GM19328 (cell line): ENCODE measurements around the gene DYTN.

Experiments
- ATAC-seq: cut with Tn5 transposase; IDR thresholded peaks from one replicate; pipeline ENCODE4 v1.9.1; 2021; ENCODE audit warnings: mild to moderate bottlenecking, moderate library complexity; ENCODE audit not compliant: unreplicated experiment

The DYTN gene

GRCh38 chr2:206701952-206702605 is 16.1 kb downstream of the DYTN start:
- ATAC-seq, result no peak

GRCh38 chr2:206700156-206700555 is 18.0 kb downstream of the DYTN start:
- no peak for ATAC-seq

DNA sequence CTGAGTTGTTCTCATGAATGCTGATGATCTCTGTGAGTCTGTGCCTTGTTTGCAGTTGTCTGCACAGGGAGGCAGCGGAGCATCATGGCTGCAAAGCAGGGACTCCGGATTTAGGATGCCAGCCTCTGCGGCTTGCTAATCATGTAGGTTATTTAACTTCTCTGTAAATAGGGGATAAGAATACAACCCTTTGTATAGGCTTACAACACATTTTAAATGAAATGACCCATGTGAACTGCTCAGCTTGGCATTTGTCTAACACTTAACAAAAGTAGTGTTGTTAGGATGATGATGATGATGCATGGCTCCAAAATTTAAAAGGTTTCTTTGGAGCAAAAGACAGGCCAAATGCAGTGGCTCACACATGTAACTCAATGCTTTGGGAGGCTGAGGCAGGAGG is 19.4 kb downstream of the DYTN start:
- ATAC-seq, result no peak

DNA sequence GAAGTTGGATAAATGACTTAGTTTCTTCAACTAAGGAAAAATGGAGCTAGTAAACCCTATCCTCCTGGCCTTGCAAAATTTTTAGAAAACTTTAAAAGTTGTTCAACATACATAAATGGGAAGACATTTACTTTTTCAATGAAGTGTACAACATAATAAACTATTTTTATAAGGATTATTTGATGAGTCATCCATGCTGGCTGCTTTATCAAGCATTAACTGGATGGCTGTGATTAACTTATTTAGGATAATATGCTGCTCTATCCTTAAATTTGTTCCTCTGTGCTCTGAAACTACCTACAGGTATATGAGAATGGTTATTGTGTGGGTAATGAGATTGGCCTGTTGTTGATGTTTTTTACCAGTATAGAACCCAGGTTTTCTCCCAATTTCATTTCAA is 21.3 kb downstream of the DYTN start:
- no peak for ATAC-seq

GRCh38 chr2:206693399-206694137 is 24.6 kb downstream of the DYTN start:
- ATAC-seq, result no peak

DNA sequence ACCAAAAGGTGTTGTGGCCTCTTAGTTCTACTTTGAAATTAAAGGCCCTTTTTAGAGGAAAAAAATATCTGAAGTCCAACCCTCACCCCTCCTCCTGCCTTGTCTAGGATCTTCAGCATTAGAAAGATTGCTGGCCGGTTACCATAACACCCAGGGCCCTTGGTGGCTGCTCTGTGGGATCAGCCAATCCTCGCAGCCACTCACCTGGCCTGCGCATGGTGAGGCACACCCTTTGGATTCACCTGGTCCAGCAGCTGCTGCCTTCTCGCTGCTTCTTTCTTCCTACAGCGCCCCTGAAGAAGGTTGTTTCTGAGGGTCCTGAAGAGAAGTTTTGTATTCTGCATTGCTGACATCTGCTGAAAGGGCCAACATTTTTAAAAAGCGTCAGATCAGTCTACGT is 25.2 kb downstream of the DYTN start:
- ATAC-seq, result no peak

DNA sequence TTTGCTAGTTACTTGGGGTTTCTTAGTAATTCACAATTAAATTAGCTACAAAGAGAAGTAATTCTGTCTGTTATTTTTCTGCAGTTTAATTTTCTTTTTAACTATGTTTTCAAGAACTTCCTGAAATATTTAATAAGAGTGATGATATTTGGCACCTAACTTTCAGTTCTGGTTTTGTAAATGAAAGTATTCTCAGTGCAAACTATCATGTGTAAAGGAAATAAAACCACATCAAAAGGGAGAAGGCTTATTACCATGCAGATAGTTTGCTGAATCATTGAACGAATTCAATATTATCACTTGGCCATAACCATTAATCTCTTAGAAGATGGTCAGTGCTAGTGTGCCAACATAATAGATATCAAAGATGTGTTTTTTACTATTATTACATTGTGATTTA is 29.2 kb downstream of the DYTN start:
- ATAC-seq, result no peak

DNA sequence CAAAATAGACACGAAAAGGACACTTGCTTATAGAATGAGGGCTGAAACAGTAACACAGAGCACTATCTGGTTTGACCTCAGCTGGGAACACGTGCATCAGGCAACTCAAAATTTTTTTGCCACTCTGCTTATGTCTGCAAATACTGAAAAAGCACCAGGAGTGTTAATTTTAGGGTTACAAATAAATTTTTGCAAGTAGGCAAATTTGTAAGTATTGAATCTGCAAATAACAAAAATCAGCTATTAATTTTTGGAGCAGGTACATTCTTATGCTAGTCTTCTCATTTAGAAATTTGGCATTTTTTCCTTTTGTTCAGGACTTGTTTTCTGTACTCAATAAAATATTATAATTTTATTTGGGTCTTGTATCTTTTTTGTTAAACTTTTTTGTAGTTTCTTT is 29.7 kb downstream of the DYTN start:
- ATAC-seq, result no peak

DNA sequence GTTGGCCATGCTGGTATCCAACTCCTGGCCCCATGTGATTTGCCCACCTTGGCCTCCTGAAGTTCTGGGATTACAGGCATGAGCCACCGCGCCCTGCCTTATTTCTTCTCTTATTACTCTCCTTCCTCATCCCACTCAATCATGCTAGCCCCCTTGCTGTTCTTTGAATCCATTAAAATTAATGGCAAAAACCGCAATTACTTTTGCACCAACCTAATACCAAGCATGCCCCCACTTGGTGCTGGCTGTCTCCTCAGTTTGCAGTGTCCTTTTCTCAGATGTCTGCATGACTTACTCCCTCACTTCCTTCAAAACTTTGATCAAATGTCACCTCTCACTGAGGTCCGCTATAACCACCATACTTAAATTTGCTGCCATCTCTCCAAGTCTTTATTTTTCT is 34.6 kb downstream of the DYTN start:
- no peak for ATAC-seq

DNA sequence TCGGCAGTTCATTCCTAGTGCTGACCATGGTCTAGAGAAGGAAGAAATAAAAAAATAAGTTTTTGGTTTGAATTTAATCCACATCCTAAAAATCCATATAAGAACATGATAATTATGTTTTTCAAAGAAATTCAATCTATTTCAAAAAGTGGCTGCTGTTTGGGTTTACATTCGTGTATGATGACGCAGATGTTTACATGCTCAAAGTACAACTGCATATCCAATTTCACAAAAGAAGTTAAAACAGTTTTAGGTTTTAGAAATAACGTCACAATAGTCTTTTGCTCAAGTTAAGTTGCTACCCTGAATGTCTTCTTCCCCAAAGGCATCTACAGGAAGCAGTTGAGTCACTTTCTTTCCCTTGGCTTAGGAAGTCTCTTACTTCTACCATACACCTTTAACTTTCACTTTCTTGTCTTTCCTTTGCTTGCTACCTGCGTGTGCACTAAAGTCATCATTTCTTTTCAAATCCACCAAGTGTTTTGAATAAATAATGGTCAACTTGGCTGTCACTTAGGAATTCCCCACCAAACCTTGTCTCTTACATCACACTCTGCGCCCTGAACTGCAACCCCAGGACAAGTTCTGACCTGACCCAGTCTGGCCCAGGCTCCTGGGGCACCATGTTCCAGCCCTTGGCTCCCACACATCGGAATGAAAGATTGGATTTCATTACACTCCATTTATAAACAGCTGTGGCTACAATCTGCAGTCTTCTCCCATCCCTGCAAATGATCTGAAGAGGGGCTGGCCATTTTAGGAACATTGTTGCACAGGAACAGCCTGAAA is 47.5 kb downstream of the DYTN start:
- no peak for ATAC-seq

DNA sequence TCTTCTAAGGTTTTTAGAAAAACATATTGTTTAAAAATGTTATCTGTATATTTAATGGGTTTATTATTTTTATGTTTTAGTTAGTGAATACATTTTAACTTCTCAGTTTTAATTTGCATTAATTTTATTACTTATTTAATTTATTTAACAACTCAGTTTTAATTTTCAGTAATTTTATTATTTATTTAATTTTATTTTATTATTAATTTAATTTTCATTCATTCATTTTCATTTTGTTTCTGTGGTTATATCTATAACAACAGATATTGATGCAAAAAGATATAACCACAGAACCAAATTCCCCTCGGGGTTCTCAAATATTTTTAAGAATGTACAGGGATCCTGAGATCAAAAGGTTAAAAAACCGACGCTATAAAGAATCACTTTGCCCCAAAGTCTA is 52.9 kb downstream of the DYTN start:
- no peak for ATAC-seq

GRCh38 chr2:206657087-206657486 is 61.1 kb downstream of the DYTN start:
- ATAC-seq, result no peak

DNA sequence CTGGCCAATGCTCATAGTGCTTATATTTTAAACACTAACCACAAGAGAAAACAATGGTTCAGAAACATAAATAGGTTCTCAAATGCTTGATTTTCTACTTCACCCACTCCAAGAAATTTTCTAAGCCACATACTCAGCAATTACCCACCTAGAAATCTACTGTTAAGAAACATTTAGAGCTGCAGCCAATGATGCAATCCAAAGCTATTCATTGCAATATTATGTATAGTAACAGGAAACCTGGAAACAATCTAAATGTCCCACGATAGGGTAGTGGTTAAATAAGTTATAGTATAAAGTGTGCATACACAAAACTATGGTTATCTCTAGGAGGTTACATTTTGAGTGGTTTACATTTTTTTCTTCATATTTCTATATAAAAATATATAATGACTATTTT is 70.2 kb downstream of the DYTN start:
- no peak for ATAC-seq

DNA sequence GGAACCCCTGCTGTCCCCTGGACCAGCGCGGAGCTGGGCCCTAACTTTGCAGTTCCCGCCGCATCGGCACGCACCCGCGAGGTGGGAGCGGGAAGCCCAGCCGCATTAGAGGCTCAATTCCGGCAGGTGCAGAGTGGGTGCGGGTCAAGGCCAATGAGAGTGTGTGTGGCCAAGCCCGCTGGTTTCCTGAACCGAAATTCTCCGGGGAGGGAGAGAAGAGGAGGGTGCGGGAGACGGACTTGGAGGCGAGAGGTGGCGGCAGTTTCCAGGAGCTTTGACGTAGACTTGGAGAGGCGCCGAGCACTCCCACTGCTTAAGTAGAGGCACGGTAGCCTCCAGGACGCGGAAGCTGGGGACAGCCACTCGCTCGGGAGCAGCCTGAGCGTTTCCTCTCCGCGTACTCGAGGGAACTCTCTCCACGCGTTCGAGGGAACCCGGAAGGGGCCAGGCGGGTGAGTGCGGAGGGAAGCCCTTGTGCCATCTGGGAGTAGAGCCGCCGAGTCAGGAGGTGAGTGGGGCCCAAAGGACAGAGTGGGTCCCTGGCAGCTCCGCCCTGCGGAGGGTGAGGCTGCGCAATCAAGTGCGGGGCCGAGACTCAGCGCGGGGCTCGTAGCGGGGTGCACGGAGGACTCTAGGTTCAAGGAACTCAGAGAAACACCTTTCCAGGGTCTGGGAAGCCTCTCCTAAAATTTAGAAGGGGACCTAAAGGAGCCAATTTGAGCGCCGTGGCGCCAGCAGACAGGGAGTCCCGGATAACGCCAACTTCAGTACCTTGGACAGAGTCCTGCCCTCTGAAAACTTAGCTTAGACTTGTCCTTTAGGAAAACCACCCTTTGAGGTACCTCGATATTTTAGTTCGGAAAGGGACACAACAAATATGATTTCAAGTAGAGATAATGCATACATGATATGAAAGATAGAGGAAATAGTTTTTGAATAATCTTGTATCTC is 75.8 kb downstream of the DYTN start, which contains the start of gene FAM237A:
Gene FAM237A, plus strand, starts transcription at position 413 of the 951 bp plus-strand sequence. CDS start 1,750 bp downstream, outside the sequence.
- no peak for ATAC-seq

GRCh38 chr2:206641226-206641625 is 77.0 kb downstream of the DYTN start:
- ATAC-seq, result no peak

DNA sequence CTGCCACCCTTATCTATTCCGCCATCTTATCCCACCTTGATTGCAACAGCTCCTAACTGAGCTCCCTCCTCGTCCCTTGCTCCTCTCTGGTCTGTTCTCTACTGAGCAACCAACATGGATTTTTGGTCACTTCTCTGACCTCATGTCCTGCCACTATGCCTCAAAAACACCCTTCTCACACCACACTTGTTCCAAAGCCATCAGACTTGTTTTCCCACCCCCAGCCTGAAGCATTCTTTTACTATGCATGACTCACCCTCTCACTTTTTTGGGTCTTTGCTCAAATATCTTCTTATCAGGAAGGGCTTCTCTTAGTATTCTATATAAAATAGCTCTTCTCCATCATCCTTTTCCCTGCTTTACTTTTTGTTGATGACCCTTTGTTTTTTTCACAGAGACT is 78.6 kb downstream of the DYTN start:
- no peak for ATAC-seq

DNA sequence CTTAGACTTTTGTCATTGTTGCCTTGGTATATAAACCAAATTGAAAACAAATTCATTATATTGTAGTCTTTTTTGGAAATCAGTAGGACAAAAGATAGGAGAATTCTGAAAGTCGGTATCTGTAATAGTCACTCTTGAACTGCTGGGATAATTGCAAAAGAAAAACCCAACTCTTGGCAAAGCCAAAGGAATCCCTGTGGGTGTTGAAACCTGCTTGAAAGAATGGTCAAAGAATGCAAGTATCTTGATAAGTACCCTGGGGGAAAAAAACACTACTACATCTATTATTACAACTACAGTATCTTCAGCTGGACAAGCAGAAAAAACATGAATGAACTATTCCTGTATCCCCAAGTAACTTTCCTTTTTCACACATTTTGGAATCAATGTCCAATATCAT is 83.2 kb downstream of the DYTN start:
- no peak for ATAC-seq

DNA sequence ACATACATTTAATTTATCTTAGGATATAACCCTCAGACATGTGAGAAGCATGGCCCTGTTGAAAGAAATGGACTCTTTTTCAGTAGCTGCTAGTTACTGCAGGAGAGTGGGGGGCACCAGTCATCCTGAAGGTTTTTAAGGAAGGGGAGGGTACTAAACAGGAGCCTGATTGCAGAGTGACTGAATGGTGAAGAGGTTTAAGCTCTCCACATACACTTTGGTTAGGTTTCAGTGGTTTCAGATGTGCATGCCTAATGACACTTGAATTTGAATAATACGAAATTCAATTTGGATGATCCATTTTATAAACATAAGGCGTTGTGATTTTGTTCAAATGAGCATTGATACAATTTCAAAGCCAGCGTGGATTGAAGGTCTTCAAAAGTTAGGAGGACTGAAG is 86.9 kb downstream of the DYTN start:
- no peak for ATAC-seq

- ATAC-seq, result no peak
Measured at GRCh38 chr2:206627632-206628031, 90.6 kb downstream of the DYTN start.

DNA sequence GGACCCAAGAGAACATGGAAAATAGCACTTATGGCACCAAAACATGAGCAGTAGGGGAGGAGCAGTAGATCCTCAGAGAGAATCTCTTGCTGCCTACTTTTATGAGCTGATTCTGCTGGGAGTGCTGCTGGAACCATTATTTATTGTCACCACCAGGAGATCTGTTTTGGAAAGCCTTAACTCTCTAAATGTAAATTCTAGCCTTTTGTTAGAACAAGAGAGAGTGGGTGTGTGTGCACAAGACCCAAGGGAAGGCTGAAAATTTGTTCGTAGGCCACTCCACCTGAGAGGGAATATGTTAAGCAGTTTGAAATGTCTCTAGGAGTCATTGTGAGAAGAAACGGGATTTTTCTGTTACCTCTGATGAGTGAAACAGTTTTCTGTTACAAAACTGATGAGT is 92.1 kb downstream of the DYTN start:
- no peak for ATAC-seq

GRCh38 chr2:206619011-206619410 is 99.2 kb downstream of the DYTN start:
- no peak for ATAC-seq
